VCaP (cell line): ENCODE results near the gene DEPP1.

Experiments
- H3K27ac ChIP-seq: fragments of 450-650 bp; 2 replicates; pipeline ENCODE4 v1.5.1; 2017
- TF ChIP-seq, protein P1 (sequence below): fragments of 450-650 bp; conservative IDR thresholded peaks from 2 replicates; pipeline ENCODE4 v1.5.1; 2017; ENCODE audit warnings: mild to moderate bottlenecking, moderate library complexity

The DEPP1 gene

DNA sequence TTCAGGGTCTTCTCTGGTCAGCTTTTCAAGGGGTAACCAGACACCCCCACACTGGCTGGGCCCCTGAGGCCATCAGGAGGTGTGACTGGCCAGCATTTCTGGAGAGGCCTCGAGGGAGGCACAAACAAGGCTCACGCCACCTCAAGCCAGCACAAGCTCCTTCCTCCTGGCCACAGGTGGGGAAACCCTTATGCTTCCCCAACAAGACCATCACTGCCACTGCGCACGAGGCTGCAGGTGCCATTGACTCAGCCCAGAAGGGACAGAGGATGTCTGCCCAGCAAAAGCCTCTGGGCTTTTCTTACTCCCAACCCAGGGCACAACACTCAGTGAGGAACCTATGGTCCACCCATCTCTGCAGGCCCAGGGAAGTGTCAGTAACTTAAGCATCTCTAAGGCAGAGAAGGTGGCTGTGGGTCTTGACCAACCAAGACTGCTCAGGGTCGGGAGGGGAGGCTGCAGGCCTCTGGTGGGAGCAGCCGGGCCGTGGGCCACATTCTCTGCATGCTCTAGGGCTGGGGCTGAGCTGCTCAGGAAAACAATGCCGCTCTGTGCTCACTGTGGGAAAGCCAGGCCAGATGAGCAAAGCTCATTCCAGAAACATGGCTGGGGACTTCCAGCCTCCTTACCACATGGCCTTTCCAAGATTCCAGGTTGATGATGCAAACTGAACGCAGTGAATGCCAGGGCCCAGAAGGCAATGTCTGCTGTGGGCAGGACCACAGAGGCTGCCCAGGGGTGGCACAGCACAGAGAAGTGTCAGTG lies 43.2 kb downstream of the DEPP1 start:
- H3K27ac ChIP-seq, result no peak overlapping the region
- TF ChIP-seq, protein P1, sequence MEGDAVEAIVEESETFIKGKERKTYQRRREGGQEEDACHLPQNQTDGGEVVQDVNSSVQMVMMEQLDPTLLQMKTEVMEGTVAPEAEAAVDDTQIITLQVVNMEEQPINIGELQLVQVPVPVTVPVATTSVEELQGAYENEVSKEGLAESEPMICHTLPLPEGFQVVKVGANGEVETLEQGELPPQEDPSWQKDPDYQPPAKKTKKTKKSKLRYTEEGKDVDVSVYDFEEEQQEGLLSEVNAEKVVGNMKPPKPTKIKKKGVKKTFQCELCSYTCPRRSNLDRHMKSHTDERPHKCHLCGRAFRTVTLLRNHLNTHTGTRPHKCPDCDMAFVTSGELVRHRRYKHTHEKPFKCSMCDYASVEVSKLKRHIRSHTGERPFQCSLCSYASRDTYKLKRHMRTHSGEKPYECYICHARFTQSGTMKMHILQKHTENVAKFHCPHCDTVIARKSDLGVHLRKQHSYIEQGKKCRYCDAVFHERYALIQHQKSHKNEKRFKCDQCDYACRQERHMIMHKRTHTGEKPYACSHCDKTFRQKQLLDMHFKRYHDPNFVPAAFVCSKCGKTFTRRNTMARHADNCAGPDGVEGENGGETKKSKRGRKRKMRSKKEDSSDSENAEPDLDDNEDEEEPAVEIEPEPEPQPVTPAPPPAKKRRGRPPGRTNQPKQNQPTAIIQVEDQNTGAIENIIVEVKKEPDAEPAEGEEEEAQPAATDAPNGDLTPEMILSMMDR, result no peak

DNA sequence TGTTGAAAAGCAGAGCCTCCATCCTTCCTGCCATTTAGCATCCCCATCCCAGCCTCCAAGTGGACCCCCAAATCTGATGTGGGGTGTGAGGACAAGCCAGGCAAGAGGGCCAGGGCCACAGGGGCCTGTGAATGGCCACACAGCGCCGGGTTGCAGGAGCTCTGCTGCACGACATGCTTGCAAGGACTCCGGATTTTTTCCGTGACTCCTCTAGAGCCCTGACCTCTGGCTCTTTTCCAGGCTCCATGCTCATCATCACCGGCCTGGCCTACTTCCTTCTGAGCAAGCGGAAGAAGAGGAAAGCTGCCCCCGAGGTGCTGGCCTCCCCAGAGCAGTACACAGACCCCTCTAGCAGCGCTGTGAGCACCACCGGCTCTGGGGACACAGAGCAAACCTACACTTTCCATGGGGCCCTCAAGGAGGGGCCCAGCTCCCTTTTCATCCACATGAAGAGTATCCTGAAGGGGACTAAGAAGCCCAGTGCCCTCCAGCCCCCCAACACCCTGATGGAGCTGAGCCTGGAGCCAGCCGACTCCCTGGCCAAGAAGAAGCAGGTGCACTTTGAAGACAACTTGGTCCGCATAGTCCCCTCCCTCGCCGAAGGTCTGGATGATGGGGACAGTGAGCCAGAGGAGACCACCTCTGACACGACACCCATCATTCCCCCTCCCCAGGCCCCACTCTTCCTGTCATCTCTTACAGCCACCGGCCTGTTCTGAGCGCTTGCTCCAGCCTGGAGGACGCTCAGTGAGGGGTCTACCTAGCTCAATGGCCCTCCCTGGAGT lies 44.0 kb downstream of the DEPP1 start:
- TF ChIP-seq, protein P1, result no peak
- H3K27ac ChIP-seq, result no peak overlapping the region

DNA sequence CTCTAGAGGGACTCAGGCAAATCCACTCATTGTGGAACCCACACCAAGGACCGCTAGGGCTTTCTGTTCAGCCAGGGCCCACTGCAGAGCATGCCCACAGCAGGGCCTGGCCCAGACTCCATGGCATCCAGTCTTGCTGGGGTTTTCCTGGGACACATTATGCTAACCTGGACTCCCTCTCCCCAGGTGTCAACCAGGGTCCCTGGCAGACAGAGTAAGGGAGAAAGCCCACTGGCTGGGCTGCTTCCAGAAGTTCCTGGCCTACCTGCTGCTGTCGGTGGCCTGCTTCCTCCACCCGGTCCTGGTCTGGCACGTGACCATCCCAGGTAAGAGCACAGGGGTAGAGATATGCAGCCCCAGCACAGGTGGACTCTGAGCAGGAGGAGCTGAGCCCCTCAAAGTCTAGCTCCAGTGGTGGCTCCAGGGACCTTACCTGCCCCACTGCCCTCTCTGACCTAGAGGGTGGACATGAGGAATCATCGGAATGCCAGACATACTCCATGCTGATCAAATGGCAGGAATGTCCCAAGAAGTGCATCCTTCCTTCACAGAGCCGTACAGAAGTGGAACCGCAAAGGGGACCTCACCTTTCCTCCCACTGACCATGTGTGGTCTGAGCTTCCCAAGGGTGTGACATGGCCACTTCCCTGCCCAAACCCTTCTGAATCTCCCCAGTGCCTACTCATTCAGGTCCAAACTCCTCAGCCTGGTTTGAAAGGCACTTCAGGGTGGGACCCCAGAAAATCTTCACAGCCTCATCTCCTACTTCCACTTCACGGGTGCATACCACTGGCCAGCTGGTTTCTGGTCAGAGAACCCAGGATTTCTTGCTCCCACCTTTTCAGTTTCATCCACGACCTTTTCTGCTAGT lies 44.9 kb downstream of the DEPP1 start:
- TF ChIP-seq, protein P1, result no peak
- no peak overlapping the region for H3K27ac ChIP-seq

DNA sequence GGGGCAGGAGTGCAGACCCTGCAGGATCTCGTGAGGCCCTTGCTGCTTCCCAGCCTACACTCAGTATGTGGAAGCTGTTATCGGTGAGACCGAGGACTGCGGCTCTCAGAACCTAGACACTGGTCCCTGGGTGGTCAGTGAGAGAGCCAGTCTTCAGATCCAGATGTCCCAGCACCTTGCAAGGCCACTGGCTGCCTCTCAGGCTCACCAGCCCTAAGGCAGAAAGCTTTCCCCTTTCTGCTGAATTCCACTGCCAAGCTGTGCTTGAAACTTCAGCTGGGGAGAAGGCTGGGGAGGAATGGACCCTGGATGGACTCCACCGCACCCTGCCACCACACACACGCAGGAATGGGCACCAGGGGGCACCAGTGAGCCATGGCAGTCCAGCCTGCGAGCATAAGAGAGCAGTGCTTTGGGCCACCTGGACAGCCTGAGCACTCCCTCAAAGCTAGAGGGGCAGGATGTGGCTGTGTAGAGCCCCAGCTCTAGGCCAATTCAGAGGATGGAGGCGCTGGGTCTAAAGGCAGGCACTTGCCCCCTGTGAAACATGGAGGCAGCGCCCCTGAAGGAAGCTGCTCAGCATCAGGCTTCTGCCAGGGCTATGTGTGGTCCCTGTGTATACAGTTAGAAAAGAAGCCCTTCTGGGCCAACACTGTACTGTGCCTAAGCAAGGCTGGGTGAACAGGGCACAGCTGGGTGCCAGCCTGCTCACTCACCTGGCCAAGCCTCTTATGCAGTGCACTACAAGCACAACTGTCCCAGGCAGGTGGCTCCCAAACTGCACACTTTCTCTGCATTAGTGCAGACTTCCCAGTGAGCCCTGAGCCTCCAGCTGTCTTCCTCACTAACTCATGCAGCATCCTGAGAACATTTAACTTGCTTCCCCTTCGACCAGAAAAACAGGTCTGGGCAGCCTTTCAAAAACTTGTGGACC lies 45.8 kb downstream of the DEPP1 start:
- TF ChIP-seq, protein P1, result peak; percentile 97
- H3K27ac ChIP-seq, result no peak overlapping the region

DNA sequence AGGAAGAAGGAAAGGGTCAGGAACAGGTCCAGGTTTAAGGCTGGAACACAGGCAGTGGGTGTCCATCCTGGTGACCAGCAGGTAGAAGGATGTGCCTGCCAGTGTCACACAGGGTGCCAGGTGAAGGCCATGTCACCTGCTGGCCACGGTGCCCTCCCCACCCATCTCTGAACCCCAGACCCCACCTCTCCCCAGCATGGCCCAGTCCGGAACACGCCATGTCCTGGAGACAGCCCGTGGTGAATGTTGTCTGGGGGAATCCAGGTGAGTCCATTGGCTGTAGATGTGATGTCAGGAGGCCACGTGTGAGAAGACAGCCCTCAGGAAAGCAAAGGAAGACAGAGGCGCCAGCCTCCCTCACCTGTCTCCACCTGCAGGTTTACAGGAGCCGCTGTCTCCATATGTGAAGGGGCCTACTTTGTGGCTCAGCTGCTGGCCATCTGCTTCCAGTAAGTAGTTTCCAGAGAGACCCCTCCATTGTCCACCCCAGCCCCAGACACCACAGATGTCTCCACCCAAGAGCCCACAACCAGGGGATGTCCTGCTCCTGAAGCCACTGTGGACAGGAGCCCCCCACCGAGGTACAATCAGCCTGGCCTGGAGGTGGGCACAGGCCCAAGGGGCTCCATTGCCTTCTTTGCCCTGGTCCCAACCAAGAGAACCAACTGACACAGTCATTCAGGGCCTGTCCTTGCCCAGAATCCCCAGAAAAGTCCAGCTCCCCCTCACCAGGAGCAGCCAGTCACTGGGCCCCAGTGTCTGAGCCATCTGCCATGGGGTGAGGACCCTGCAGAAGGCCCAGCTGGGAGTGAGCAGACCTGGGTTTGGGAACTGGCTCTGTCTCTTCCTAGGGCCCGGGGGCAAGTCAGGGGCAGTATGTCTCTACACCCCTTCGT lies 46.7 kb downstream of the DEPP1 start:
- H3K27ac ChIP-seq, result no peak overlapping the region
- TF ChIP-seq, protein P1, result no peak

DNA sequence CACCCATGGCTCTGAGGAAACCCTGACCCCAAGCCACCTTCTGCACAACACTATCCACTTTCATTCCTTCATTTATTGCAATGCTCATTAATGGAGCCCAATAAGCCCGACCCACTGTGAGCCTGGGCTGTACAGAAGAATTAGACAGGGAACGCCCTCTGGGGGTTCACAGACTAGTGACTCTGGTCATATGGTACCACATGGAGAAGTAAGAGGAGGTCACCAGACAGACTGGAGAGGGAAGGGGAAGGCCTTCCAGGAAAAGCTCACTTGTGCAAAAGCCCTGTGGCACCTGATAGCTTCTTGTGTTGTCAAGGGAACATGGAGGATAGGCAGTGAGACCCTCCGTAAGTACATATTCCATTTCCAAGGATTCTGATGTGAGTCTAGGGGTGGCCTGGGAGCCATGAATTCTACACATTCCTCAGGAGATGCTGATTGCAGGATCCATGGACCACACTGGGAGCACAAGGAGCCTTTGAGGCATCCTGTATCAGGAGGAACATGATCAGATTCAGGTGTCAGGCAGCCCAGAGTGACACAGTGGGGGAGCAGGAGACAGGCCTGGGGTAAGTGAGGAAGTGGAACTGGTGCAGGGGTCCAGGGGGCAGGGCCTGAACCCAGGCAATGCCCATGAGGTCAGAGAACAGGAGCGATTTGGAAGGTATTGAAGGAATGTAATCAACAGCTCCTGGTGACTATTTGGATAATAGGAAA lies 47.5 kb downstream of the DEPP1 start:
- TF ChIP-seq, protein P1, result no peak
- H3K27ac ChIP-seq, result no peak overlapping the region
